Coronary artery (tissue), 2 donors: ENCODE data around the gene C3orf62.
"Not testable (repeated sequence)": the region's sequence is repeated elsewhere in the genome, so short reads cannot be mapped to it uniquely, and the experiment has no call there.

Source experiments
- DNase-seq: peaks from one replicate; pipeline ENCODE4 v3.0.0-alpha.2; 2017; ENCODE audit warnings: low spot score
- H3K27ac ChIP-seq, 2 donors: fragments of 200-600 bp; sonication (generic); one replicate each; pipeline ENCODE4 v1.5.1; 2016 to 2019
- H3K4me3 ChIP-seq: fragments of 200-600 bp; sonication (generic); 2 replicates; pipeline ENCODE4 v1.5.1; 2016; ENCODE audit warnings: mild to moderate bottlenecking, moderate library complexity
- CTCF ChIP-seq: fragments of 200-600 bp; sonication (generic); IDR thresholded peaks from one replicate; pipeline ENCODE4 v1.5.1; 2019; ENCODE audit warnings: antibody characterized with exemption

The C3orf62 gene

GRCh38 chr3:49255718-49256511, 21.1 kb downstream of the C3orf62 start:
- TF ChIP-seq CTCF = no peak
- Histone ChIP-seq H3K27ac (no peak overlapping the region), H3K4me3 (no peak overlapping the region)
- DNase-seq = no peak

- no peak for DNase-seq
- Histone ChIP-seq H3K27ac (no peak overlapping the region), H3K4me3 (no peak overlapping the region)
- no peak for TF ChIP-seq CTCF
Observed at GRCh38 chr3:49255112-49255511, 21.9 kb downstream of the C3orf62 start.

GRCh38 chr3:49253512-49253911, 23.5 kb downstream of the C3orf62 start:
- no peak overlapping the region for H3K27ac ChIP-seq
- H3K4me3 ChIP-seq = no peak overlapping the region

GRCh38 chr3:49248840-49249227, 28.2 kb downstream of the C3orf62 start:
- no peak for DNase-seq
- H3K27ac ChIP-seq = peak overlapping the region in 1 of 2 donors; percentile 47
- TF ChIP-seq CTCF = no peak
- H3K4me3 ChIP-seq = no peak overlapping the region

More at GRCh38 chr3:49253512-49253911, 23.5 kb downstream of the C3orf62 start:
- TF ChIP-seq CTCF = no peak
- DNase-seq = no peak

GRCh38 chr3:49244581-49245205, 32.3 kb downstream of the C3orf62 start:
- TF ChIP-seq CTCF = no peak
- no peak for DNase-seq
- H3K4me3 ChIP-seq = no peak overlapping the region
- H3K27ac ChIP-seq = no peak overlapping the region

- not testable (repeated sequence) for H3K27ac ChIP-seq, H3K4me3 ChIP-seq, DNase-seq
Observed at GRCh38 chr3:49240091-49240490, 36.9 kb downstream of the C3orf62 start.

GRCh38 chr3:49238274-49239127, 38.5 kb downstream of the C3orf62 start:
- no peak for TF ChIP-seq CTCF
- peak overlapping the region; percentile 52 to 62 for H3K27ac ChIP-seq
- DNase-seq = no peak
- H3K4me3 ChIP-seq = no peak overlapping the region
